AG08395 (cell line): Measurements from ENCODE around the gene TRIM51G.
"Not testable (repeated sequence)": the region's sequence is repeated elsewhere in the genome, so short reads cannot be mapped to it uniquely, and the experiment has no call there.

Source experiments
- DNase-seq: peaks from one replicate; pipeline ENCODE4 v3.0.0; 2012; ENCODE audit warnings: mixed read lengths, low spot score

Gene TRIM51G

DNA sequence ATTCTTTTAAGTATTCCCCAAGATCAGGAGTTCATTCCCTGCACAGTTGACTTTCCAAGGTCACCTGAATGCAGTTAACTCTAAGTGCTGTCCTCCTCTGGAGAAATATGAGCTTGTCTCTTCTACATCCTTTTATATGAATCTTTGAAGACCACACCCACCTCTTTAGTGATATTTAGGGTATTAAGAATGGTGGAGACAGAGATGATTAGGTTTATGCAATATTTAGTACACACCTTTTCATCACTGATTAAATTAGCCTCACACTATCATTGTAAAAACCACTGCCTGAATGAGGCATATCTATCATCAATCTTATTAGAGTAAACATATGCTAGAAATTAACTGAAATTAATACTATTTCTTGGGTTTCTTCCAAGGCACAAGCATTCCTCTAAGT lies at the start of gene TRIM51G:
TRIM51G (minus strand) TSS at position 101 of the 400 bp plus-strand sequence. CDS start 2,190 bp downstream, outside the sequence.
- not testable (repeated sequence) for DNase-seq

- not testable (repeated sequence) for DNase-seq
Observed at GRCh38 chr11:49028523-49028922, 44.8 kb upstream of the TRIM51G start, which contains the start of gene TRIM49B. TSS of gene TRIM49B (plus strand) at chr11:49028823. CDS start at chr11:49031600, 2,777 bp downstream.

DNA sequence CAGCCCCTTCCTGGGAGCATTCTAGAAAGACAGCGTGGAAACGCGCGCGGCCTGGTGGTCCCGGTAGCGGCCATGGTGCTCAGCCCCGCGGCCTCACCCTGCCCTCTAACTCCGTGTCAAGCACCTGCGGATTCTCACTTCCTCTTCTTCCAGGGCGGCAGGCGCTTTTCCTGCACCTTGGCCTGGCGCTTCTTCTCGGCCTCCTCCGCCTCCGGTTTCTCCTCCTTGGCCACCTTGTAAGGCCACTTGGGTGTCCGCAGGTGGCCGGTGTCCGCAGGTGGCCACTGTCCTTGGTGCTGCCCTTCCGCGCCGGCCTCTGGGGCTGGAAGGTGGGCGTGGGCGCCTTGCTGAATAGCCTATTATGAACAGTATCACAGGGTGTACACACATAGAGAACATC lies 15.1 kb downstream of the TRIM51G start:
- not testable (repeated sequence) for DNase-seq

DNA sequence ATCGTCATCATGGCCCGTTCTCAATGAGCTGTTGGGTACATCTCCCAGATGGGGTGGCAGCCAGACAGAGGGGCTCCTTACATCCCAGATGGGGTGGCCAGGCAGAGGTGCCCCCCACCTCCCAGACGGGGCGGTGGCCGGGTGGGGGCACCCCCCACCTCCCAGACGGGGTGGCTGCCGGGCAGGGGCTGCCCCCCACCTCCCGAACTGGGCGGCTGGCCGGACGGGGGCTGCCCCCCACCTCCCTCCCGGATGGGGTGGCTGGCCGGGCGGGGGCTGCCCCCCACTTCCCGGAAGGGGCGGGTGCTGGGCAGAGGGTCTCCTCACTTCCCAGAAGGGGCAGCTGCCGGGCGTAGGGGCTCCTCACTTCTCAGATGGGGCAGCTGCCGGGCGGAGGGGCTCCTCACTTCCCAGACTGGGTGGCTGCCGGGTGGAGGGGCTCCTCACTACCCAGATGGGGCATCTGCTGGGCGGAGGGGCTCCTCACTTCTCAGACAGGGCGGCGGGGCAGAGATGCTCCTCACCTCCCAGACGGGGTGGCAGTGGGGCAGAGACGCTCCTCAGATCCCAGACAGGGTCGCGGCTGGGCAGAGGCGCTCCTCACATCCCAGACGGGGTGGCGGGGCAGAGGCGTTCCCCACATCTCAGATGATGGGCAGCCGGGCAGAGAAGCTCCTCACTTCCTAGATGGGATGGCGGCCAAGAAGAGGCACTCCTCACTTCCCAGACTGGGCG lies 28.2 kb downstream of the TRIM51G start:
- not testable (repeated sequence) for DNase-seq

DNA sequence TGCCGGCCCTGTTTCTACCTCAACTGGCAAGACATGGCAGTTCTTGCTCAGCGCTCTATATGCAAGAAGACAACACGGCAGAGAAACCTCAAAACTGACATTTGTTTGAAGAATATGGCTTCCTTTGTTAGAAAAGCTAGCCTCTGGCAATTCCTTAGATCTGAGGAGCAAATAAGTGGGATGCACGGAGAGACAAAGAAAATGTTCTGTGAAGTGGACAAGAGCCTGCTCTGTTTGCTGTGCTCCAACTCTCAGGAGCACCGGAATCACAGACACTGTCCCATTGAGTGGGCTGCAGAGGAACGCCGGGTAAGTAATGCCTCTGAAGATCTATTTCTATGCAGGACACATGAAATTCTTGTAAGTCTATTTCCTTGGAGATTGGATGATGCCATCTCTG lies 37.9 kb downstream of the TRIM51G start:
- not testable (repeated sequence) for DNase-seq
